ENCODE measurements around the gene LSS.
"Not testable (repeated sequence)": the region's sequence is repeated elsewhere in the genome, so short reads cannot be mapped to it uniquely, and the experiment has no call there.

LSS gene

GRCh38 chr21:46184625-46185555, 43.7 kb downstream of the LSS start:
- DNase-seq, result peak; percentile 85

DNA sequence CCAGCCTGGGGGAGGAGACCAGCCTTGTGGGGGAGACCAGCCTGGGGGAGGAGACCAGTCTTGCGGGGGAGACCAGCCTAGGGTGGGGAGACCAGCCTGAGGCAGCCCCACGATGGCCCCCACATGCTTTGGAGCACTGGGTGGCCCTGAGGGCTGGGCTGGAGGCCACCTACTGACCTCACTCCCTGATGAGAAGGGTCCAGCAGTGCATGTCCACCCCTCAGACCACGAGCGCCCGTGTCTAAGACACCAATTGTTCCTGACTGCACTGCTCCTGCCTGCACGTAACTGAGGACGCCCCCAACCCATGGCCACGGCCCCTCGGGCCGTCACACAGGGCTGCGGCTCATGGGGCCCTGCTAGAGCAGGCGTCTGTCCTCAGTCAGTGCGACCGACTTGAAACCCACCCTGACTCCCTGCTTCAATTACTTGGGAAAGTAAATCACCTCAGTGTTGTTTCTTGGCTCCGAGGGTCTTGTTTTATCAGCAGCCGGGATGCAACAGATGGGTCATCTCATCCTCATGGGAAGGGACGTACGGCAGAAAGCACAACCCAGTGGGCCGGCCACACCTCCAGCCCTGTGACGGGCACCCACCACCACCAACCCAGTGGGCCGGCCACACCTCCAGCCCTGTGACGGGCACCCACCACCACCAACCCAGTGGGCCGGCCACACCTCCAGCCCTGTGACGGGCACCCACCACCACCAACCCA, 44.5 kb downstream of the LSS start, which contains the start of gene SPATC1L:
SPATC1L (minus strand) TSS at position 550 of the 715 bp plus-strand sequence. CDS start 1,643 bp downstream, outside the sequence.
- no peak for DNase-seq

DNA sequence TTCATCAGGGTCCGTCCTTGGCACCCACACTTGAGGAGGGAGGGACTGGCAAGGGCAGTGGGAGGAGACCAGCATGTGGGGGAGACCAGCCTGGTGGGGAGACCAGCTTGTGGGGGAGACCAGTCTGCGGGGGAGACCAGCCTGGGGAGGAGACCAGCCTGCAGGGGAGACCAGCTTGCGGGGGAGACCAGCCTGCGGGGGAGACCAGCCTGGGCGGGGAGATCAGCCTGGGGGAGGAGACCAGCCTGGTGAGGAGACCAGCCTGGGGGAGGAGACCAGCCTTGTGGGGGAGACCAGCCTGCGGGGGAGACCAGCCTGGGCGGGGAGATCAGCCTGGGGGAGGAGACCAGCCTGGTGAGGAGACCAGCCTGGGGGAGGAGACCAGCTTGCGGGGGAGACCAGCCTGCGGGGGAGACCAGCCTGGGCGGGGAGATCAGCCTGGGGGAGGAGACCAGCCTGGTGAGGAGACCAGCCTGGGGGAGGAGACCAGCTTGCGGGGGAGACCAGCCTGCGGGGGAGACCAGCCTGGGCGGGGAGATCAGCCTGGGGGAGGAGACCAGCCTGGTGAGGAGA, 45.2 kb downstream of the LSS start:
- DNase-seq, result not testable (repeated sequence)

DNA sequence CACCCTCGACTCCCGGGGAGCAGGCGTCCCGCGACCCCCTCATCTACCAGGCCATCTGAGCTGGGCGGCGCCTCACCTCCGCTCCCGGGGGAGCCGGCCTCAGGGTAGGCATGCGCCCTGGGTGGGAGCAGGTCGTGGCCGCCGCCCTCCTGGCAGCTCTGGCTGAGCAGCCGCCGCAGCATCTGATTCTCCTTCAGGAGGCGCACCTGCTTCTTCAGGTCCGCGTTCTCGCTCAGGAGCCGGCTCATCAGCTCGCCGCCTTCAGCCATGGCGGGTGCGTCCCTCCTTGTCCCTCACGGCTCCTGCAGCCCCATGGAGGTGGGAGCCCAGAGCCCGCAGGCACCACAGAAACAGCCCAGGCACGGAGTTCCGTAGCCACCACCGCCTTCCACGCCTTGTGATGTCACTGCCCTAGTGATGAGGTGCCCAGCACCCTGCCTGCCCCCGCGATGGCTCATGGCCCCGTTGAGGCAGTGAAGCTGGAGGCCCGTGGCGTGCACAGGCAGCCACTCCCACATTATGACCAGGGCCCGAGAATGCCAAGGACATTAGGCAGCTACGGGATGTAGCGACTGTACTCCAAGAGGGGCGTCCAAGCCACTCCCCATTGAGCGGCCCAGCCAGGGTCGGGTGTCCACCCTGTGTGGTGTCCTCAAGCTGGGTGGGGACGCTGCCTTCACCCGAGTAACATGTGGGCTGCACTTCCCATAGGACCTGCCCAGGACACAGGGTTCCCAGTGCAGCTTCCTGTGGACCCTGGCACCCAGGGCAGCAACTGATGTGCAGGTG, 45.8 kb downstream of the LSS start:
- no peak for DNase-seq

DNA sequence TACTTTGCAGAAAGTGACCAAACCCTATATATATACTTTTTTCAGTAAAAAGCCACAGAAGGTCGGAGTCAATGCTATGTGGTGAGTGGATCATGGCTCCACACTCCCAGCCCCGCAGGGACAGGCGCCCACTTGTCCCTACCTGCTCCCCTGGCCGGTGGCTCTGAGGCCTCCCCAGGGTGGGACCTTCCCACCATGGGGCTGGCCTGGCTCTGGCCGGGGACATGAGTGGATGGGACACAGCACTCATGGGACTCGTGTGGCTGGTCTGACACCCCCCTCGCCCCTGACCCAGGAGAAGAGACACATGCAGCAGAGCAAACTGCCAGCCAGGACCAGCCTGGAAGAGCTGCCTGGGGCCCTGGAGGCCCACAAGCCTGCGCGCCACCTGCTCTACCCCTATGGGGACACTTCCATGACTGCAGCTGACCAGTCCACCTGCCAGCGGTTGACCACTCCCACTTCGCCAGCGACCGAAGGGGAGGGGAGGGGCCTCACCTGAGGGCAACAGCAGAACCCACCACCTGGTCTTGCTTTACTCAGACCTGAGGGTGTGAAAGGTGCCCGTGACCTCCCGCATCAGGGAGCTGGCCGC, 46.5 kb downstream of the LSS start:
- DNase-seq, result no peak

GRCh38 chr21:46181436-46181835, 47.1 kb downstream of the LSS start:
- no peak for DNase-seq

- no peak for DNase-seq
Measured at GRCh38 chr21:46180778-46181391, 47.7 kb downstream of the LSS start.

DNA sequence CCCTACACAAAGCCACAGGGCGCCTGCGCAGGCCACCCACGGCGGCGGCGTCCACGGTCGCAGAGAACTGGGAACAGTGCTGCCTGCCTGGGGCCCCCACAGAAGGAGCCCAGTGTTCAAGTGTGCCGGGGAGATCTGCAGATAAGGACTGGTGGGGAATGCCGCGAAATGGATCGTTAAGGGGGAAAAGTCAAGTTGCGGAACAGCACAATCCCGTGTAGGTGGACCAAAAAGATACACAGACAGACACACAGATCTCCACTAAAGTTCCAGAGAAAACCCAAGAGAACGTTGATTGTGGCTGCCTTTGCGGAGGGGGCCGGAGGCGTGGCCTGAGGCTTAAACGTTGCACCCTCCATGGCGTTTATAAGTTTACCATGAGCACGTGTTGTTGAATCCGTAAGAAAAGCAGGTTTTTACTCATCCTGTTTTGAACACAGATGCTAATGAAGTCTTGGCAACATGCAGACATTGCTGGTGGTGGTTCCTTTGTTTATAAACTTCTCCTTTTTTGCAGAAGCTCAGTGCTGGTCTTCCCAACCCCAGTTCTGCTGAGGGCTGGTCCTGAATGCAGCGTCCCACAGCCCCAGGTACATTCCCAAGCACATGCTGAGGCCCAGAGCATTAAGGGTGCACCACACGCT, 48.4 kb downstream of the LSS start:
- DNase-seq, result no peak

DNA sequence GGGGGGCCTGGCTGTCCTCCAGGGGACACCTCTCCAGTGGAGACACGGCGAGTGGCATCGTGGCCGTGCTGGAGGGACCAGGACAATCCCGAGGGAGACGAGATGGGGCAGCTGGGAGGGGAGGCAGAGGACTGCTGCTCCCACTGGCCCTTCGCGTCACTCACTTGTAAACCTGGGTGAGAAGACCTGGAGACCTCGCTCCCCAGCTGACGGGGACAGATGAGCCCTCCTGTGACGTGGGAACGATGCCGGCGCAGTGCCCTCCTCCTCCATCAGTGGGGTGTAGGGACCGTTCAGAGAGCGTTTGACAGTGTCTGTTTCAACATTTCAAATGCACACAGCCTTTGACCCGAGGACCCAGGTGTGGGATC, 48.9 kb downstream of the LSS start:
- no peak for DNase-seq

GRCh38 chr21:46178961-46179360, 49.6 kb downstream of the LSS start:
- no peak for DNase-seq

- not testable (repeated sequence) for DNase-seq
Measured at GRCh38 chr21:46176443-46177129, 52.0 kb downstream of the LSS start.

- no peak for DNase-seq
Measured at GRCh38 chr21:46173573-46173972, 55.0 kb downstream of the LSS start.

DNA sequence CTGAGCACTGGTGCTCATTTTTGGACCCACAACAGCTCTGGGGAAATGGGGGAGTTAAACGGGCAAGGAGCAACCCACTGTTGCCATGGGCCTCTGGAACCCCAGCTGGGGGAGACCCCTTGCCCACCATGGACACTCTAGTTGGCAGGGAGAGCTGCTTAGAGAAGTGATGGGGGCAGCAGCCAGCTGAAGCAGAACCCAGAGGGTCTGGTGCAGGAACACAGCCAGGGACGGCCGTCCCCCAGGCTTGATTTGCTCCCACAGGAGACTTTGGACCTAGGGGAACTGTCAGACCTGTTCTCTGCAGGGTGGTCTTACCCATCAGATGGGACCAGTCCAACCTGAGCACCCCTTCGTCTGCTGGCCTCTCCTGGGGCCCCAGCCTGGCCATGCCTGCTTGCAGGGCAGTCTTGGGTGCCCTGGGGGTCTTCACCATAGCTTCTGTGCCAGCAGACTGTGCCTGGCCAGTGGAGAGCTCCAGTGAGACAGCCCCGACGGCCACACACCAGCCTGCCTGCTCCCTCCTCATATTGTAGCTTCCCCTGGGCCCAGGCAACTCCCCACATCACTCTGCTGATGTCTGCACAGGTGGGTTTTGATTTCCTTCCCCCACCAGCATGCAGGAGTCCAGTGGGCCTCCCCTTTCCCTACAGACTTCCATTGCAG, 55.6 kb downstream of the LSS start:
- no peak for DNase-seq

DNA sequence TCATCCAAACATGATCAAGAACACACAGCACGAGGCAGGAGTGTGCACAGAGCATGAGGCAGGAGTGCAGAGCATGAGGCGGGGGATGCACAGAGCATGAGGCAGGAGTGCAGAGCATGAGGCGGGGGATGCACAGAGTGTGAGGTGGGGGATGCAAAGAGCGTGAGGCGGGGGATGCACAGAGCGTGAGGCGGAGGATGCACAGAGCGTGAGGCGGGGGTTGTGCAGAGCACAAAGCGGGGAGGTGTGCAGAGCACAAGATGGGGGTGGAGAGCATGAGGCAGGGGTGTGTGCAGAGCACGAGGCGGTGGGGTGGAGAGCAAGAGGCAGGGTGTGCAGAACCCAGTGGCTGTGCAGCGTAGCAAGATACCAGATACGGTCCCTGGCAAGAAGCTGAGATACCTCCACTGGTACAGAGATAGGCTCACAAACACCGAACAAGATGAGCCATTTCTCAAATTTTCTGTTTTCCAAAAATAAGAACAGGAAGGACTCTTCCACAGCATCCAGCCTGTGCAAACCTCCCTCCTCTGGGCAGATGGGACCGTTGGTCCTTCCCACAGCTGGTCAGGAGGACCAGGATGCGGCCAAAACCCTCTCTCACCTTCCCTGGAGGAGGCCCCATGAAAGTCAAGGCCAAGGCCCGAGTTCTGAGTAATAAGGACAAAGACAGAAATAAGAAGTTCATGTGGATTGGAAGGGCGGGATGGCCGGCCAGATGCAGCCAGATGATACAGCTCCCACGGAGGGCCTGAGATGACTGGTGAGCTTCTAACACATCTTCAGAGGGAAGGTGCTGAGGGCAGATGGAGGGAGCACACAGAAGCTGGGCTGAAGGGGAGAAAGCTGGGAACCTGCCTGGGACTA, 56.3 kb downstream of the LSS start:
- DNase-seq, result no peak

DNA sequence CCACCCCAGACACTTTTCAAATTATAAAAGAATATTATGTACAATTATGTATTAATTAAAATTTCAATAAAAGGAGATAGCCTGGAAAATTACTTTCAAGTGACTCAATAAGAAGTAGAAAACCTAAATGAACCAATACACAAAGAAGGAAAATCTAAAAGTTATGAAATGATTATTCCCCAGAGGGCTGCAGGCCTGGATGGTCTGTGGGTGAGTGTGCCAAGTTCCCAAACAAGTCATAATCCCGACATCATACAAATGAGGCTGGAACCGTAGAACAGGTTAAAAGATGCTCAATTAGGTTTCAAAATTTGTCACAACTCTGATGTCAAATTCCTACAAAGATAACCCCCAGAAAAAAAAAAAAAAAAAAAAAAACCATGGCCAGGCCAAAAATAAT, 57.0 kb downstream of the LSS start:
- DNase-seq, result no peak

- not testable (repeated sequence) for DNase-seq
Measured at GRCh38 chr21:46170436-46171193, 58.0 kb downstream of the LSS start.

DNA sequence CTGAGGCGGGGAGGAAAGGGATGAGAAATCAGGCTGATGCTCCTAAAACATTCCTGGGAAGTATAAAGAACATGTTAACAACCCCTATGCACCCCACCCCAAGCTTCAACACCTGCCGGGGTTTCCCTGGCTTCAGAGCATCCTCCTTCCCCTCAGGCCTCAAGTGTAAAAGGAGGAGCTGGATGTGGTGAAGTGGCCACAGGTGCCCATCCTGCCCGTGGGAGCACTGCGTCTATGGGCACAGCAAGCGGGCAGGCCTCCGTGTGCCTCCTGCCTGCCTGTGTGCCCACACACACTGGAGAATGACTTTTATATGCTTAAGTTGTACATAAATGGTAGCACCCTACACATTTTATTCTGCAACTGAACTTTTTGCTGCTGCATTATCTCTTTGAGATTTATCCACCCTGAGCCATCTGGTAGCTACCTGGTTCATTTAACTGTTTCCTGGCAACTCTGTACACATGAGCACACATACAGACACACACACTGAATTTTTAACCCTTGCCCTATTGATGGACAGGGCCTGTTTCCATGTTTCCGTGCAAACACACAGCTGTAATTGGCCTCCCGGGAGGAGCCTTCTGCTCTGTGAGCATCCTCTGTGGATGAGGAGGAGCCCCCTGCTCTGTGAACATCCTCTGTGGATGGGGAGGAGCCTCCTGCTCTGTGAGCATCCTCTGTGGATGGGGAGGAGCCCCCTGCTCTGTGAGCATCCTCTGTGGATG, 59.8 kb downstream of the LSS start:
- no peak for DNase-seq

- DNase-seq, result no peak
Measured at GRCh38 chr21:46168238-46168637, 60.3 kb downstream of the LSS start.
